Effector CD4-positive, alpha-beta T cell (primary cell): ENCODE results near the gene ANGPTL8.

ENCODE experiments used
- DNase-seq: peaks from one replicate; pipeline ENCODE4 v3.0.0-alpha.2; 2020

The ANGPTL8 gene

GRCh38 chr19:11204076-11204602, 35.3 kb upstream of the ANGPTL8 start:
- DNase-seq: no peak

DNA sequence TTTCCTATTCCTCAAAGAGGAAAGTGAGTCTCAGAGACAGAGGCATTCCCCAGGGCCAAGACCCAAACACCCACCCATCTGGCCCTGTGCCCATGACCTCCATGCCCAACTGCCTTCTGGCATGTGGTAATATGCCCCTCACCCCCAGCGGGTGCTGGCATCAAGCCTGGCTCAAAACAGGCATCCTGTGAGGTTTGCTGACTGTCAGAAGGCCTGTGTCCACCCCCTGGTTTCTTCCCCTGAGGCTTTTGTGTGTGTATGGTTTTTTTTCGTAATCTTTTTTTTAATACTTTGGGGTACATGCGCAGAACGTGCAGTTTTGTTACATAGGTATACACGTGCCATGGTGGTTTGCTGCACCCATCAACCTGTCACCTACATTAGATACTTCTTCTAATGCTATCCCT, 34.5 kb upstream of the ANGPTL8 start:
- no peak for DNase-seq

GRCh38 chr19:11205939-11206570, 33.4 kb upstream of the ANGPTL8 start:
- no peak for DNase-seq

GRCh38 chr19:11208561-11209471, 30.6 kb upstream of the ANGPTL8 start:
- no peak for DNase-seq

GRCh38 chr19:11209839-11210655, 29.4 kb upstream of the ANGPTL8 start:
- no peak for DNase-seq

- DNase-seq: no peak
Observed at GRCh38 chr19:11210656-11210928, 28.8 kb upstream of the ANGPTL8 start.

GRCh38 chr19:11214387-11214786, 25.0 kb upstream of the ANGPTL8 start:
- DNase-seq: no peak

GRCh38 chr19:11221082-11221598, 18.3 kb upstream of the ANGPTL8 start:
- no peak for DNase-seq

DNA sequence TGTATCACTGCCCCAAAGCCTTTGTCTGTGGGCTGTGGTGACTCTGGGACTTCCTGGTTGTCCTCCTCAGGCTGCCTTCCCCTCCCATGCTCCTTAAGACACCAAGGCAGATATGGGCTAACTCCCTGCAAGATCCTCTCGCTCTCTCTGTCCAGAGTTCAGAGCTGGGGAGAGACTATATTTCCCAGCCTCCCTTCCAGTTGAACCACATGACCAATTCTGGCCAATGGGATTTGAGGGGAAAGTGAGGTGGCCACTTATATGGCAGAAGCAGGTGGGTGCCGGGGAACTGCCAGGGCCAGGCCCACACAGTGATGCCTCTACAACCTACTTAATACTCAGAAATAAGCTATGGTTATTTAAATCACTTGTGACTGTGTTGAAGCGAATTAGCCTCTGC, 16.2 kb upstream of the ANGPTL8 start:
- DNase-seq: no peak

GRCh38 chr19:11224429-11224828, 15.0 kb upstream of the ANGPTL8 start:
- no peak for DNase-seq

GRCh38 chr19:11225172-11225571, 14.2 kb upstream of the ANGPTL8 start:
- DNase-seq: no peak

GRCh38 chr19:11225815-11226214, 13.6 kb upstream of the ANGPTL8 start:
- DNase-seq: no peak

GRCh38 chr19:11226716-11227166, 12.7 kb upstream of the ANGPTL8 start:
- no peak for DNase-seq

GRCh38 chr19:11227195-11227886, 12.1 kb upstream of the ANGPTL8 start:
- no peak for DNase-seq

- no peak for DNase-seq
Observed at GRCh38 chr19:11230621-11231386, 8.6 kb upstream of the ANGPTL8 start.

DNA sequence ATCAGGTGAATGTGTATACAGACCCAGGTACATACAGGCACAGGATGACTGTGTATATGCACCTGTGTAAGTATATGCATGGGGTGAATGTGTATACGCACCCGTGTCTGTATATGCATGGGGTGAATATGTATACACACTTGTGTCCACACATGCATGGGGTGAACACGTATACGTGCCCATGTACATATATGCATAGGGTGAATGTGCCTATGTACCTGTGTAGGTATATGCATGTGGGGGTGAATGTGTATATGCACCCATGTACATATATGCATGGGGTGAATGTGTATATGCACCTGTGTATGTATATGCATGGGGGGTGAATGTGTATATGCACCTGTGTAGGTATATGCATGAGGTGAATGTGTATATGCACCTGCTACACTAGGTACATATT, 6.9 kb upstream of the ANGPTL8 start:
- no peak for DNase-seq

- no peak for DNase-seq
Observed at GRCh38 chr19:11233073-11233472, 6.3 kb upstream of the ANGPTL8 start.

DNA sequence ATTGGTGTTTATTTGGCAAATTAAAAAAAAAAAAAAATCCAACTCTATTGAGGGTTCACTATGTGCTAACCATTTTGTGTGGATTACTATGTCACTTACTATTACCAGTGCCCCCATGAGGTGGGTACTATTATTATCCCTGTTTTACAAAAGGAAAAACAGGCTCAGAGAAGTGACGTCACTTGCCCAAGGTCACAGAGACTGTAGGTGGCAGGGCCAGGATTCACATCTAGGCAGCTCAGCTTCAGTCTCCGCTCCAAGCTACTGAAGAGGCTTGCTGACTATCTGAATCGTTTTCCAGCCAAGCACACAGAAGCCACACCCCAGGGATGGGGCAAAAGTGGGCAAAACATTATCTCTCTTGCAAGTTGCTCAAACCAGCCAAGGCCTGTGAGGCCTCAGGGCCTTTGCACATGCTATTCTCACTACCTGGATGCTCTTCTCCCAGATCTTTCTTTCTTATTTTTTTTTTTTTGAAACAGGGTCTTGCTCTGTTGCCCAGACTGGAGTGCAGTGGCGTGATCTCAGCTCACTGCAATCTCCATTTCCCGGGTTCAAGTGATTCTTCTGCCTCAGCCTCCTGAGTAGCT, 4.8 kb upstream of the ANGPTL8 start:
- no peak for DNase-seq

DNA sequence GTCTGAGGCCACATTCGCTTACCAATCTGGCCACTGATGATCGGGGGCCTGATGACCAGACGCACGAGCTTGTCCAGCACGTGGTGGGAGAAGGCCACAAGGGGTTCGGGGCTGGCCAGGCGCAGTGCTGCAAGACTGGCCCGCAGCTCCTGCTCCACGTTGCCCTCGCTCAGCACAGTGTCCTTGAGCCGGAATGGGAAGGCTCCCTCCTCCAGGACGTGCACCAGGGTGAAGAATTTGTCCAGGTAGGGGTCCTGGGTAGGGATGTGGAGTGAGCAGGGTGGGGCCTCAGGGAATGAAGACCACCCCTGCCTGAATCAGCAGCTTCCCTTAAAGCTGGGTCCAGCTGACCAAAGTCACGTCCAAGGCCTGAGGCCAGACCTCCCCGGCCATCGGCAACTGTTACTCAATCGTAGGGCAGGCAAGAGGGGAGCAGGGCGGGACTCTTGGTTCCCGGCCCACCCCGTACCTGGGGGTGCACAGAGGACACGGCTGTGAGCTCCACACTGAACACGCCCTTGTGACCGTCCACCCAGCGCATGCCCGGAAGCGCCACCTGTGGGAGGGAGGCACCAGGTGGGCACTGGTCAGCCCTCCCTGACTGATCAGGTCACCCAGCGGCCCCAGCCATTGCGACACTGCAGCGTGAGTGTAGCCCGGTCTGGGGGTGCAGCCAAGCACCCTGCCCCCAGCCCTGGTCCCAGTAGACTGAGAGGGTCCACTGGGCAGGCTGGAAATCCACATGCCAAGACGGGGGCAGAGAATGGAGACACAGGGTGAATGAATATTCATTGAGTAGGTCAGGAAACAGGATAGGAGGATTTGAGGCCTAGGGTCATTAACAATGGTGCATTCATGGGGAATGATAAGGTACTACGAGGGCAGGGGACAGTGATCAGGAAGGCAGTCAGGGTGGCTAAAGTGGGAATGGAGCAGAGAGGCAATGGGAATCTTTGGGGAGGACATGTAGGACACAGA, 2.8 kb upstream of the ANGPTL8 start:
- no peak for DNase-seq

DNA sequence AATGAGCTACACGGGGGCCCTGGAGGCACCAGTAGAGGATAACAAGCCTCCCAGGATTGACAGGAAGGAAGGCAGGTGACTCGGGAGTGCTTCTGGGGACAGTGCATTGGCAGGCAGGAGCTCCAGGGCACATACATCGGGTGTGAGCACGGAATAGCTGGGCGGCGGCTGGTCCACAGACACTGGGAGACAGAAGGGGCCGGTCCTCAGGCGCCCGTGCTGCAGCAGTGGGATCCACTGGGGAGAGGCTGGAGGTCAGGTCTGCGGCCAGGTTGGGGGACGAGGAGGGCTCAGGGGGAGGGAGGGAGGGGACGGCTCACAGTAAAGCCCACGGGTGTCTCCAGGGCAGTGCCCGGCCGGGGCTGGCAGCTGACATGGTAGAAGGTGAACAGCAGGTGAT, 2.1 kb upstream of the ANGPTL8 start:
- DNase-seq: no peak
